Calu3 (cell line): ENCODE results near the gene MIDN. TPM values are rescaled to one million over a fixed set of nuclear protein-coding genes. Genes with fewer than 3 reads are reported as not detected.
A peak's percentile ranks its signal among the peaks of the same experiment; 100 is the strongest.

Experiments used
- BruUV-seq: library from RNA; stranded (reverse); fragments of 400-500 nt; replicated peaks from 2 replicates; lab custom pipeline; 2021; lab: Mats Ljungman, UMichigan
- CTCF ChIA-PET: fragments of 300-600 bp; sonication (Branson Sonifier 250); formaldehyde crosslinking; loops from one replicate; lab custom pipeline; 2022; ENCODE audit warnings: antibody characterized with exemption; lab: Charles Lee
- DNase-seq: peaks from one replicate; pipeline ENCODE4 v3.0.0; 2022
- H3K27ac Mint-ChIP-seq: one replicate; pipeline ENCODE4 v1.8.0; 2022; ENCODE audit warnings: mixed read lengths; ENCODE audit not compliant: unreplicated experiment
- H3K27me3 Mint-ChIP-seq: one replicate; pipeline ENCODE4 v1.8.0; 2022; ENCODE audit warnings: mixed read lengths; ENCODE audit not compliant: unreplicated experiment
- H3K36me3 Mint-ChIP-seq: one replicate; pipeline ENCODE4 v1.8.0; 2022; ENCODE audit warnings: mild to moderate bottlenecking, moderate library complexity, mixed read lengths; ENCODE audit not compliant: insufficient read depth, unreplicated experiment
- H3K4me1 Mint-ChIP-seq: one replicate; pipeline ENCODE4 v1.8.0; 2022; ENCODE audit warnings: mild to moderate bottlenecking, low read depth, mixed read lengths; ENCODE audit not compliant: unreplicated experiment
- H3K4me3 Mint-ChIP-seq: one replicate; pipeline ENCODE4 v1.8.0; 2022; ENCODE audit warnings: mild to moderate bottlenecking, low read depth, moderate library complexity, mixed read lengths; ENCODE audit not compliant: unreplicated experiment
- H3K9me3 Mint-ChIP-seq: one replicate; pipeline ENCODE4 v1.8.0; 2022; ENCODE audit warnings: low read depth, mixed read lengths; ENCODE audit not compliant: unreplicated experiment
- CTCF ChIP-seq: fragments of 200-600 bp; IDR thresholded peaks from one replicate; pipeline ENCODE4 v1.8.0; 2022; ENCODE audit warnings: antibody characterized with exemption; ENCODE audit not compliant: unreplicated experiment
- intact Hi-C: fragments of 100-400 bp; cut with micrococcal nuclease; formaldehyde crosslinking; loops from one replicate; pipeline ENCODE4 v1.10.0; 2022; ENCODE audit not compliant: unreplicated experiment
- total RNA-seq: library from RNA; stranded (reverse); gene quantifications from 2 replicates; pipeline ENCODE4 v1.2.3, GENCODE V29; 2022

Gene MIDN
- total RNA-seq, 1 experiment from 2014 or later = 61.8 TPM

DNA sequence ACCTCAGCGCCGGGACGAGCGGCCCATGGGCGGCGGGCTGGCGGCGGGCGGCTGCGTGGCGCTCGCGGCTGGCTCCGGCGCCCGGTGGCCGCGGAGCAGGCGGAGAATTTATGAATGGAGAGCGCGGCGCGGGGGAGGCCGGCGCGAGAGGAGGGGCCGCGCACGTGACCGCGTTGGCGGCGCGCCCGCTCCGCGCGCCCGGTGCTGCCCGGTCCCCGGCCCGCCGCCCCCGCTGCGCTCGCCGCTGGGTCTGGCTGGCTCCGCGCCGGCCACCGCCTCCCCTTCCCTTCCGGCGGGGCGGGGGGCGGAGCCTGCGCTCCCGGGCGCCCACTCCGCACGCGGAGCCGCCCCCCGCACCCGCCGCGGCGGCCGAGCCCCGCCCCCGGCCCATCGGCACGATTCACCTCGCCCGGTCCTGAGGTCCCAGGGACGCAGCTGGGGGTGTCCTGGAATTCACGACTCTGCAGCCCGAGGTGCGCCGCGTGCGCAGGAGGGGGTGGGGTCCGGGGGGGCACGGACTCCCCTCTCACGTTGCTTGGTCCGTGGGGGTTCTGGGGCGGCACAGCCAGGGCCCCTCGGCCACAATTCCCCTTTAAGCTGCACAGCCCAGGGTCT, 10.5 kb upstream of the MIDN start, which contains the start of gene CBARP:
CBARP (minus strand) TSS at position 252 of the 615 bp plus-strand sequence. CDS start 1,905 bp downstream, outside the sequence.
- H3K4me1 Mint-ChIP-seq = peaks cover 17% of the 10 kb centered on the region
- peak within 1 kb of the TSS; percentile 68 for H3K4me3 Mint-ChIP-seq
- peaks cover 36% of the 10 kb centered on the region for H3K36me3 Mint-ChIP-seq
- H3K27me3 Mint-ChIP-seq = no peaks in the 10 kb centered on the region
- no peaks in the 10 kb centered on the region for H3K9me3 Mint-ChIP-seq
- DNase-seq = no peak
- no peak for TF ChIP-seq CTCF
- intact Hi-C loops = no loop called here
- peak within 1 kb of the TSS; percentile 6 for H3K27ac Mint-ChIP-seq
- no TSS peak for BruUV-seq
- CTCF ChIA-PET = no interaction called here

- intact Hi-C loops = no loop called here
- no peak for DNase-seq
- H3K27me3 Mint-ChIP-seq = no peaks in the 10 kb centered on the region
- TF ChIP-seq CTCF = no peak
- no peaks in the 10 kb centered on the region for H3K9me3 Mint-ChIP-seq
- peak overlapping the region; percentile 68 for H3K4me3 Mint-ChIP-seq
- peak overlapping the region; percentile 6 for H3K27ac Mint-ChIP-seq
- peaks cover 36% of the 10 kb centered on the region for H3K36me3 Mint-ChIP-seq
- H3K4me1 Mint-ChIP-seq = peaks cover 17% of the 10 kb centered on the region
- CTCF ChIA-PET = no interaction called here
- no TSS peak for BruUV-seq
Measured at GRCh38 chr19:1238369-1239303, 9.7 kb upstream of the MIDN start.

GRCh38 chr19:1239420-1239795, 9.0 kb upstream of the MIDN start:
- CTCF ChIA-PET = no interaction called here
- BruUV-seq = no TSS peak
- peak overlapping the region; percentile 68 for H3K4me3 Mint-ChIP-seq
- H3K27ac Mint-ChIP-seq = no peak overlapping the region
- no peaks in the 10 kb centered on the region for H3K27me3 Mint-ChIP-seq
- DNase-seq = no peak
- H3K36me3 Mint-ChIP-seq = peaks cover 36% of the 10 kb centered on the region
- no peak for TF ChIP-seq CTCF
- H3K9me3 Mint-ChIP-seq = no peaks in the 10 kb centered on the region
- peaks cover 19% of the 10 kb centered on the region for H3K4me1 Mint-ChIP-seq
- intact Hi-C loops = no loop called here

- intact Hi-C loops = no loop called here
- DNase-seq = peak; percentile 86
- Mint-ChIP-seq H3K9me3 (no peaks in the 10 kb centered on the region), H3K27ac (no peak overlapping the region), H3K4me3 (peak overlapping the region; percentile 75), H3K36me3 (peaks cover 36% of the 10 kb centered on the region), H3K27me3 (no peaks in the 10 kb centered on the region), H3K4me1 (peaks cover 24% of the 10 kb centered on the region)
- CTCF ChIA-PET = no interaction called here
- peak; percentile 82 for TF ChIP-seq CTCF
- BruUV-seq = no TSS peak
Measured at GRCh38 chr19:1239796-1240737, 8.3 kb upstream of the MIDN start.
